Measurements from ENCODE around the gene SYT10.

DNA sequence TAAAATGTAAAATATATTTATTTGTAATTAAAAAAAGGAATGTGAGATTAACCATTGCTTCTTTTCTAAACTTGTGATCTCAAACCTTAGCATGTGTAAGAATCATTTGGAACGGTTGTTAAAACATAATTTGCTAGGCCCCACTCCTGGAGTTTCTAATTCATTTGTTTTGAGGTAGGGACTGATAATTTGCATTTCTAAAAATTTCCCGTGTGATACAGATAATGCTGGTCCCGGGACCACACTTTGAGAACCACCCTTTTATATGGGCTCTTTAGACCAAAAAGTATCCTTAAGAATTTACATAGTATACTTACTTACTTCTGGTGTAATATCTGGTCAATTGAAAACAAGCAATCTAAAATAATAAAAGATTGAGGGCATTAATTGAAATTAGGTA, 10.9 kb upstream of the SYT10 start:
- TF ChIP-seq, protein P1, sequence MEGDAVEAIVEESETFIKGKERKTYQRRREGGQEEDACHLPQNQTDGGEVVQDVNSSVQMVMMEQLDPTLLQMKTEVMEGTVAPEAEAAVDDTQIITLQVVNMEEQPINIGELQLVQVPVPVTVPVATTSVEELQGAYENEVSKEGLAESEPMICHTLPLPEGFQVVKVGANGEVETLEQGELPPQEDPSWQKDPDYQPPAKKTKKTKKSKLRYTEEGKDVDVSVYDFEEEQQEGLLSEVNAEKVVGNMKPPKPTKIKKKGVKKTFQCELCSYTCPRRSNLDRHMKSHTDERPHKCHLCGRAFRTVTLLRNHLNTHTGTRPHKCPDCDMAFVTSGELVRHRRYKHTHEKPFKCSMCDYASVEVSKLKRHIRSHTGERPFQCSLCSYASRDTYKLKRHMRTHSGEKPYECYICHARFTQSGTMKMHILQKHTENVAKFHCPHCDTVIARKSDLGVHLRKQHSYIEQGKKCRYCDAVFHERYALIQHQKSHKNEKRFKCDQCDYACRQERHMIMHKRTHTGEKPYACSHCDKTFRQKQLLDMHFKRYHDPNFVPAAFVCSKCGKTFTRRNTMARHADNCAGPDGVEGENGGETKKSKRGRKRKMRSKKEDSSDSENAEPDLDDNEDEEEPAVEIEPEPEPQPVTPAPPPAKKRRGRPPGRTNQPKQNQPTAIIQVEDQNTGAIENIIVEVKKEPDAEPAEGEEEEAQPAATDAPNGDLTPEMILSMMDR (IDR thresholded peaks at IDR 0.05): no peak
- TF ChIP-seq POLR2A (IDR thresholded peaks at IDR 0.05): no peak

Measured in heart left ventricle (tissue), 13 donors.